GM23338 (cell line): Measurements from ENCODE around the gene SMIM7. TPM values are rescaled to one million over a fixed set of nuclear protein-coding genes. Genes with fewer than 3 reads are reported as not detected.

Experiments
- ATAC-seq: fragments of 200-7000 bp; cut with Tn5 transposase; 3 replicates; pipeline ENCODE4 v1.9.1; 2020
- DNase-seq: peaks from one replicate; pipeline ENCODE4 v3.0.0-alpha.2; 2015; ENCODE audit warnings: low spot score
- H2AFZ ChIP-seq: fragments of 200-600 bp; sonication (generic); 2 replicates; pipeline ENCODE4 v1.8.0; 2016; ENCODE audit warnings: antibody characterized with exemption, mild to moderate bottlenecking, moderate library complexity
- H3F3A ChIP-seq: fragments of 200-600 bp; sonication (generic); replicated peaks from 2 replicates; pipeline ENCODE4 v1.8.0; 2017; ENCODE audit warnings: antibody characterized with exemption, mixed run types, low read depth
- H3K27ac ChIP-seq: fragments of 200-600 bp; sonication (generic); 2 replicates; pipeline ENCODE4 v1.6.1; 2016; ENCODE audit warnings: low read depth
- H3K27me3 ChIP-seq: fragments of 200-600 bp; sonication (generic); 2 replicates; pipeline ENCODE4 v1.8.0; 2016; ENCODE audit warnings: mild to moderate bottlenecking, mixed run types, moderate library complexity; ENCODE audit not compliant: insufficient read depth
- H3K36me3 ChIP-seq: fragments of 200-600 bp; sonication (generic); 2 replicates; pipeline ENCODE4 v1.8.0; 2016; ENCODE audit warnings: mild to moderate bottlenecking; ENCODE audit not compliant: insufficient read depth
- H3K4me1 ChIP-seq: fragments of 200-600 bp; sonication (generic); 2 replicates; pipeline ENCODE4 v1.8.0; 2016; ENCODE audit warnings: mild to moderate bottlenecking, moderate library complexity; ENCODE audit not compliant: insufficient read depth
- H3K4me2 ChIP-seq: fragments of 200-600 bp; sonication (generic); 2 replicates; pipeline ENCODE4 v1.7.1; 2017; ENCODE audit warnings: mixed run types
- H3K4me3 ChIP-seq: fragments of 200-600 bp; sonication (generic); 2 replicates; pipeline ENCODE4 v1.6.1; 2016; ENCODE audit warnings: mixed run types
- H3K79me2 ChIP-seq: fragments of 200-600 bp; sonication (generic); replicated peaks from 2 replicates; pipeline ENCODE4 v1.8.0; 2017; ENCODE audit warnings: mild to moderate bottlenecking; ENCODE audit not compliant: insufficient read depth
- H3K9me2 ChIP-seq: fragments of 200-600 bp; sonication (generic); 2 replicates; pipeline ENCODE4 v1.8.0; 2017; ENCODE audit not compliant: insufficient read depth
- H4K20me1 ChIP-seq: fragments of 200-600 bp; sonication (generic); replicated peaks from 2 replicates; pipeline ENCODE4 v1.8.0; 2017; ENCODE audit warnings: mild to moderate bottlenecking; ENCODE audit not compliant: insufficient read depth
- H3K27ac Mint-ChIP-seq: 2 replicates; pipeline ENCODE4 v1.8.0; 2020; ENCODE audit warnings: inconsistent platforms, mild to moderate bottlenecking, moderate library complexity, mixed read lengths
- H3K27me3 Mint-ChIP-seq: 3 replicates; pipeline ENCODE4 v1.8.0; 2022; ENCODE audit warnings: low read depth, mild to moderate bottlenecking, moderate library complexity, mixed read lengths, inconsistent platforms; ENCODE audit not compliant: insufficient read depth, poor library complexity
- H3K36me3 Mint-ChIP-seq: 3 replicates; pipeline ENCODE4 v1.8.0; 2021; ENCODE audit warnings: low read depth, mild to moderate bottlenecking, inconsistent platforms, moderate library complexity, mixed read lengths
- H3K4me1 Mint-ChIP-seq: 3 replicates; pipeline ENCODE4 v1.8.0; 2020; ENCODE audit warnings: mild to moderate bottlenecking, inconsistent platforms, mixed read lengths
- H3K4me3 Mint-ChIP-seq: 3 replicates; pipeline ENCODE4 v1.8.0; 2021; ENCODE audit warnings: moderate library complexity, mild to moderate bottlenecking, inconsistent platforms, mixed read lengths
- H3K9me3 Mint-ChIP-seq: 3 replicates; pipeline ENCODE4 v1.8.0; 2020; ENCODE audit warnings: moderate library complexity, mild to moderate bottlenecking, inconsistent platforms, mixed read lengths
- CREB1 ChIP-seq: fragments of 250-450 bp; sonication (Bioruptor Pico); IDR thresholded peaks from 2 replicates; pipeline ENCODE4 v1.5.0; 2020; ENCODE audit warnings: low read depth, mild to moderate bottlenecking, moderate library complexity
- EZH2 ChIP-seq: fragments of 200-600 bp; sonication (generic); IDR thresholded peaks from one replicate; pipeline ENCODE4 v1.8.0; 2017; ENCODE audit warnings: antibody characterized with exemption, mild to moderate bottlenecking, low read depth; ENCODE audit not compliant: unreplicated experiment
- POLR2AphosphoS5 ChIP-seq: IDR thresholded peaks from 2 replicates; pipeline ENCODE4 v1.6.1; 2016; ENCODE audit warnings: antibody characterized with exemption, low read depth
- STAT1 ChIP-seq: IDR thresholded peaks from one replicate; pipeline ENCODE4 v1.6.1; 2016; ENCODE audit warnings: antibody characterized with exemption; ENCODE audit not compliant: unreplicated experiment
- ZNF114 ChIP-seq: fragments of 250-450 bp; sonication (Bioruptor Pico); IDR thresholded peaks from 2 replicates; pipeline ENCODE4 v1.5.0; 2020; ENCODE audit warnings: mild to moderate bottlenecking, moderate library complexity
- polyA plus RNA-seq: library from polyadenylated mRNA; unstranded; fragments of >200 nt; fragmentation: Nextera tagmentation; extraction: Ambion mirVana; gene quantifications from 2 replicates; pipeline ENCODE4 v1.2.1, GENCODE V29; 2016
- total RNA-seq: library from RNA; depleted of rRNA; stranded (reverse); fragments of >200 nt; shearing (Covaris generic); gene quantifications from 2 replicates; pipeline ENCODE4 v1.2.3, GENCODE V29; 2014
- TF ChIP-seq, protein P1 (sequence below): IDR thresholded peaks from one replicate; pipeline ENCODE4 v1.6.1; 2018; ENCODE audit warnings: antibody characterized with exemption; ENCODE audit not compliant: unreplicated experiment
- TF ChIP-seq, protein P2 (sequence below): fragments of 250-450 bp; sonication (Bioruptor Pico); IDR thresholded peaks from 2 replicates; pipeline ENCODE4 v1.5.0; 2020; ENCODE audit warnings: mild to moderate bottlenecking, moderate library complexity

Gene SMIM7
- total and polyA plus RNA-seq, 2 experiments from 2014 or later = 81.7 to 84.5 TPM

DNA sequence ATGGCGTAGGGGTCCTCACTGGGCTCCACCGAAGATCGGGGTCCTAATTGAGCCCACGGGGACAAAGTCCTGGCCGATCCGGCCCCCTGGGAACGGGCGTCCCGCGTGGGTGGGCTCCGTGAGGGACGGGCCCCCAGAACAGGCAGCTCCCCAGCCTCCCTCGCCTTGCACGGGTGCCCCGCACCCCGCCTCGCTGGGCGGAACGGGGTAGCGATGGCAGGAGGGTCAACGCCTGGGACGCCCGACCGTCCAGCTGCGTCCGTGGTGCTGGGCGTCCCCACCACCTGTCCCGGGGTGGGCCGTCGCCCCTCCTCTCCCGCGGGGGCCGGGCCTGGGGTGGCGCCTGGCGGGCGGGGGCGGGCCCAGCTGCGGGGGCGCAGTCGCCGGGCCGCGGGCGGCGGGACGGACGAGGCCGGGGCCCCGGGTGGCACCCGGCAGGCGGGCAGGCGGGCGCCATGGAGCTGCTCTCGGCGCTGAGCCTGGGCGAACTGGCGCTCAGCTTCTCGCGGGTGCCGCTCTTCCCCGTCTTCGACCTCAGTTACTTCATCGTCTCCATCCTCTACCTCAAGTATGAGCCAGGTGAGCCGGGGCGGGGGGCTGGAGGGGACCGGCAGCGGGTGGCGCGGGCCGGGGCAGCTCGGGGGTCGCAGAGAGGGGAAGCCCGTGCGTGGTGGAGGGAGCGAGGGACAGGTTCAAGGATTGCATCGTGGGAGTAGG, 977 bp upstream of the SMIM7 start, which contains the start of gene TMEM38A:
Gene TMEM38A (plus strand): TSS at position 377 of the 717 bp plus-strand sequence. CDS start 79 bp downstream, at position 456.
- H3K27ac ChIP-seq = peak within 1 kb of the TSS; percentile 86
- TF ChIP-seq ZNF114 (CRISPR knock-in tag) (no peak), CREB1 (CRISPR knock-in tag) (no peak), POLR2AphosphoS5 (peak; percentile 62), STAT1 (no peak), EZH2 (no peak)
- TF ChIP-seq, protein P1, sequence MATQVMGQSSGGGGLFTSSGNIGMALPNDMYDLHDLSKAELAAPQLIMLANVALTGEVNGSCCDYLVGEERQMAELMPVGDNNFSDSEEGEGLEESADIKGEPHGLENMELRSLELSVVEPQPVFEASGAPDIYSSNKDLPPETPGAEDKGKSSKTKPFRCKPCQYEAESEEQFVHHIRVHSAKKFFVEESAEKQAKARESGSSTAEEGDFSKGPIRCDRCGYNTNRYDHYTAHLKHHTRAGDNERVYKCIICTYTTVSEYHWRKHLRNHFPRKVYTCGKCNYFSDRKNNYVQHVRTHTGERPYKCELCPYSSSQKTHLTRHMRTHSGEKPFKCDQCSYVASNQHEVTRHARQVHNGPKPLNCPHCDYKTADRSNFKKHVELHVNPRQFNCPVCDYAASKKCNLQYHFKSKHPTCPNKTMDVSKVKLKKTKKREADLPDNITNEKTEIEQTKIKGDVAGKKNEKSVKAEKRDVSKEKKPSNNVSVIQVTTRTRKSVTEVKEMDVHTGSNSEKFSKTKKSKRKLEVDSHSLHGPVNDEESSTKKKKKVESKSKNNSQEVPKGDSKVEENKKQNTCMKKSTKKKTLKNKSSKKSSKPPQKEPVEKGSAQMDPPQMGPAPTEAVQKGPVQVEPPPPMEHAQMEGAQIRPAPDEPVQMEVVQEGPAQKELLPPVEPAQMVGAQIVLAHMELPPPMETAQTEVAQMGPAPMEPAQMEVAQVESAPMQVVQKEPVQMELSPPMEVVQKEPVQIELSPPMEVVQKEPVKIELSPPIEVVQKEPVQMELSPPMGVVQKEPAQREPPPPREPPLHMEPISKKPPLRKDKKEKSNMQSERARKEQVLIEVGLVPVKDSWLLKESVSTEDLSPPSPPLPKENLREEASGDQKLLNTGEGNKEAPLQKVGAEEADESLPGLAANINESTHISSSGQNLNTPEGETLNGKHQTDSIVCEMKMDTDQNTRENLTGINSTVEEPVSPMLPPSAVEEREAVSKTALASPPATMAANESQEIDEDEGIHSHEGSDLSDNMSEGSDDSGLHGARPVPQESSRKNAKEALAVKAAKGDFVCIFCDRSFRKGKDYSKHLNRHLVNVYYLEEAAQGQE = no peak
- TF ChIP-seq, protein P2, sequence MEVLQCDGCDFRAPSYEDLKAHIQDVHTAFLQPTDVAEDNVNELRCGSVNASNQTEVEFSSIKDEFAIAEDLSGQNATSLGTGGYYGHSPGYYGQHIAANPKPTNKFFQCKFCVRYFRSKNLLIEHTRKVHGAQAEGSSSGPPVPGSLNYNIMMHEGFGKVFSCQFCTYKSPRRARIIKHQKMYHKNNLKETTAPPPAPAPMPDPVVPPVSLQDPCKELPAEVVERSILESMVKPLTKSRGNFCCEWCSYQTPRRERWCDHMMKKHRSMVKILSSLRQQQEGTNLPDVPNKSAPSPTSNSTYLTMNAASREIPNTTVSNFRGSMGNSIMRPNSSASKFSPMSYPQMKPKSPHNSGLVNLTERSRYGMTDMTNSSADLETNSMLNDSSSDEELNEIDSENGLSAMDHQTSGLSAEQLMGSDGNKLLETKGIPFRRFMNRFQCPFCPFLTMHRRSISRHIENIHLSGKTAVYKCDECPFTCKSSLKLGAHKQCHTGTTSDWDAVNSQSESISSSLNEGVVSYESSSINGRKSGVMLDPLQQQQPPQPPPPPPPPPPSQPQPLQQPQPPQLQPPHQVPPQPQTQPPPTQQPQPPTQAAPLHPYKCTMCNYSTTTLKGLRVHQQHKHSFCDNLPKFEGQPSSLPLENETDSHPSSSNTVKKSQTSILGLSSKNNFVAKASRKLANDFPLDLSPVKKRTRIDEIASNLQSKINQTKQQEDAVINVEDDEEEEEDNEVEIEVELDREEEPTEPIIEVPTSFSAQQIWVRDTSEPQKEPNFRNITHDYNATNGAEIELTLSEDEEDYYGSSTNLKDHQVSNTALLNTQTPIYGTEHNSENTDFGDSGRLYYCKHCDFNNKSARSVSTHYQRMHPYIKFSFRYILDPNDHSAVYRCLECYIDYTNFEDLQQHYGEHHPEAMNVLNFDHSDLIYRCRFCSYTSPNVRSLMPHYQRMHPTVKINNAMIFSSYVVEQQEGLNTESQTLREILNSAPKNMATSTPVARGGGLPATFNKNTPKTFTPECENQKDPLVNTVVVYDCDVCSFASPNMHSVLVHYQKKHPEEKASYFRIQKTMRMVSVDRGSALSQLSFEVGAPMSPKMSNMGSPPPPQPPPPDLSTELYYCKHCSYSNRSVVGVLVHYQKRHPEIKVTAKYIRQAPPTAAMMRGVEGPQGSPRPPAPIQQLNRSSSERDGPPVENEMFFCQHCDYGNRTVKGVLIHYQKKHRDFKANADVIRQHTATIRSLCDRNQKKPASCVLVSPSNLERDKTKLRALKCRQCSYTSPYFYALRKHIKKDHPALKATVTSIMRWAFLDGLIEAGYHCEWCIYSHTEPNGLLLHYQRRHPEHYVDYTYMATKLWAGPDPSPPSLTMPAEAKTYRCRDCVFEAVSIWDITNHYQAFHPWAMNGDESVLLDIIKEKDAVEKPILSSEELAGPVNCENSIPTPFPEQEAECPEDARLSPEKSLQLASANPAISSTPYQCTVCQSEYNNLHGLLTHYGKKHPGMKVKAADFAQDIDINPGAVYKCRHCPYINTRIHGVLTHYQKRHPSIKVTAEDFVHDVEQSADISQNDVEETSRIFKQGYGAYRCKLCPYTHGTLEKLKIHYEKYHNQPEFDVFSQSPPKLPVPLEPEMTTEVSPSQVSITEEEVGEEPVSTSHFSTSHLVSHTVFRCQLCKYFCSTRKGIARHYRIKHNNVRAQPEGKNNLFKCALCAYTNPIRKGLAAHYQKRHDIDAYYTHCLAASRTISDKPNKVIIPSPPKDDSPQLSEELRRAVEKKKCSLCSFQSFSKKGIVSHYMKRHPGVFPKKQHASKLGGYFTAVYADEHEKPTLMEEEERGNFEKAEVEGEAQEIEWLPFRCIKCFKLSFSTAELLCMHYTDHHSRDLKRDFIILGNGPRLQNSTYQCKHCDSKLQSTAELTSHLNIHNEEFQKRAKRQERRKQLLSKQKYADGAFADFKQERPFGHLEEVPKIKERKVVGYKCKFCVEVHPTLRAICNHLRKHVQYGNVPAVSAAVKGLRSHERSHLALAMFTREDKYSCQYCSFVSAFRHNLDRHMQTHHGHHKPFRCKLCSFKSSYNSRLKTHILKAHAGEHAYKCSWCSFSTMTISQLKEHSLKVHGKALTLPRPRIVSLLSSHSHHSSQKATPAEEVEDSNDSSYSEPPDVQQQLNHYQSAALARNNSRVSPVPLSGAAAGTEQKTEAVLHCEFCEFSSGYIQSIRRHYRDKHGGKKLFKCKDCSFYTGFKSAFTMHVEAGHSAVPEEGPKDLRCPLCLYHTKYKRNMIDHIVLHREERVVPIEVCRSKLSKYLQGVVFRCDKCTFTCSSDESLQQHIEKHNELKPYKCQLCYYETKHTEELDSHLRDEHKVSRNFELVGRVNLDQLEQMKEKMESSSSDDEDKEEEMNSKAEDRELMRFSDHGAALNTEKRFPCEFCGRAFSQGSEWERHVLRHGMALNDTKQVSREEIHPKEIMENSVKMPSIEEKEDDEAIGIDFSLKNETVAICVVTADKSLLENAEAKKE (CRISPR knock-in tag) = no peak
- H3K36me3 Mint-ChIP-seq = peaks cover 32% of the 10 kb centered on the region
- peaks cover 13% of the 10 kb centered on the region for H3K4me1 ChIP-seq
- H3K36me3 ChIP-seq = peaks cover 7% of the 10 kb centered on the region
- peaks cover 8% of the 10 kb centered on the region; the same call in 2 of the 3 replicates for H3K4me1 Mint-ChIP-seq
- H3K27me3 Mint-ChIP-seq = peaks cover 15% of the 10 kb centered on the region
- peak within 1 kb of the TSS; percentile 84 for H2AFZ ChIP-seq
- H3F3A ChIP-seq = 0 out of 2 replicates have a peak, but pooled peaks cover 3% of the 10 kb centered on the region
- peak within 1 kb of the TSS; percentile 92 for H3K4me3 ChIP-seq
- H3K4me2 ChIP-seq = peak within 1 kb of the TSS; percentile 98
- no peaks in the 10 kb centered on the region for H3K9me3 Mint-ChIP-seq
- H3K4me3 Mint-ChIP-seq = peak within 1 kb of the TSS; percentile 98
- H3K27ac Mint-ChIP-seq = peak within 1 kb of the TSS; percentile 100
- H3K27me3 ChIP-seq = no peaks in the 10 kb centered on the region
- ATAC-seq = peak; percentile 41
- no peaks in the 10 kb centered on the region for H3K9me2 ChIP-seq
- DNase-seq = peak; percentile 54
- peaks cover 28% of the 10 kb centered on the region for H4K20me1 ChIP-seq
- peaks cover 72% of the 10 kb centered on the region for H3K79me2 ChIP-seq
